GM23338 (cell line): ENCODE measurements around the gene FRYL. TPM values are rescaled to one million over a fixed set of nuclear protein-coding genes. Genes with fewer than 3 reads are reported as not detected.

ENCODE experiments used
- ATAC-seq: fragments of 200-7000 bp; cut with Tn5 transposase; 3 replicates; pipeline ENCODE4 v1.9.1; 2020
- DNase-seq: peaks from one replicate; pipeline ENCODE4 v3.0.0-alpha.2; 2015; ENCODE audit warnings: low spot score
- H2AFZ ChIP-seq: fragments of 200-600 bp; sonication (generic); 2 replicates; pipeline ENCODE4 v1.8.0; 2016; ENCODE audit warnings: antibody characterized with exemption, mild to moderate bottlenecking, moderate library complexity
- H3F3A ChIP-seq: fragments of 200-600 bp; sonication (generic); replicated peaks from 2 replicates; pipeline ENCODE4 v1.8.0; 2017; ENCODE audit warnings: antibody characterized with exemption, mixed run types, low read depth
- H3K27ac ChIP-seq: fragments of 200-600 bp; sonication (generic); 2 replicates; pipeline ENCODE4 v1.6.1; 2016; ENCODE audit warnings: low read depth
- H3K27me3 ChIP-seq: fragments of 200-600 bp; sonication (generic); 2 replicates; pipeline ENCODE4 v1.8.0; 2016; ENCODE audit warnings: mild to moderate bottlenecking, mixed run types, moderate library complexity; ENCODE audit not compliant: insufficient read depth
- H3K36me3 ChIP-seq: fragments of 200-600 bp; sonication (generic); 2 replicates; pipeline ENCODE4 v1.8.0; 2016; ENCODE audit warnings: mild to moderate bottlenecking; ENCODE audit not compliant: insufficient read depth
- H3K4me1 ChIP-seq: fragments of 200-600 bp; sonication (generic); 2 replicates; pipeline ENCODE4 v1.8.0; 2016; ENCODE audit warnings: mild to moderate bottlenecking, moderate library complexity; ENCODE audit not compliant: insufficient read depth
- H3K4me2 ChIP-seq: fragments of 200-600 bp; sonication (generic); 2 replicates; pipeline ENCODE4 v1.7.1; 2017; ENCODE audit warnings: mixed run types
- H3K4me3 ChIP-seq: fragments of 200-600 bp; sonication (generic); 2 replicates; pipeline ENCODE4 v1.6.1; 2016; ENCODE audit warnings: mixed run types
- H3K79me2 ChIP-seq: fragments of 200-600 bp; sonication (generic); replicated peaks from 2 replicates; pipeline ENCODE4 v1.8.0; 2017; ENCODE audit warnings: mild to moderate bottlenecking; ENCODE audit not compliant: insufficient read depth
- H3K9me2 ChIP-seq: fragments of 200-600 bp; sonication (generic); 2 replicates; pipeline ENCODE4 v1.8.0; 2017; ENCODE audit not compliant: insufficient read depth
- H4K20me1 ChIP-seq: fragments of 200-600 bp; sonication (generic); replicated peaks from 2 replicates; pipeline ENCODE4 v1.8.0; 2017; ENCODE audit warnings: mild to moderate bottlenecking; ENCODE audit not compliant: insufficient read depth
- H3K27ac Mint-ChIP-seq: 2 replicates; pipeline ENCODE4 v1.8.0; 2020; ENCODE audit warnings: inconsistent platforms, mild to moderate bottlenecking, moderate library complexity, mixed read lengths
- H3K27me3 Mint-ChIP-seq: 3 replicates; pipeline ENCODE4 v1.8.0; 2022; ENCODE audit warnings: low read depth, mild to moderate bottlenecking, moderate library complexity, mixed read lengths, inconsistent platforms; ENCODE audit not compliant: insufficient read depth, poor library complexity
- H3K36me3 Mint-ChIP-seq: 3 replicates; pipeline ENCODE4 v1.8.0; 2021; ENCODE audit warnings: low read depth, mild to moderate bottlenecking, inconsistent platforms, moderate library complexity, mixed read lengths
- H3K4me1 Mint-ChIP-seq: 3 replicates; pipeline ENCODE4 v1.8.0; 2020; ENCODE audit warnings: mild to moderate bottlenecking, inconsistent platforms, mixed read lengths
- H3K4me3 Mint-ChIP-seq: 3 replicates; pipeline ENCODE4 v1.8.0; 2021; ENCODE audit warnings: moderate library complexity, mild to moderate bottlenecking, inconsistent platforms, mixed read lengths
- H3K9me3 Mint-ChIP-seq: 3 replicates; pipeline ENCODE4 v1.8.0; 2020; ENCODE audit warnings: moderate library complexity, mild to moderate bottlenecking, inconsistent platforms, mixed read lengths
- CREB1 ChIP-seq: fragments of 250-450 bp; sonication (Bioruptor Pico); IDR thresholded peaks from 2 replicates; pipeline ENCODE4 v1.5.0; 2020; ENCODE audit warnings: low read depth, mild to moderate bottlenecking, moderate library complexity
- EZH2 ChIP-seq: fragments of 200-600 bp; sonication (generic); IDR thresholded peaks from one replicate; pipeline ENCODE4 v1.8.0; 2017; ENCODE audit warnings: antibody characterized with exemption, mild to moderate bottlenecking, low read depth; ENCODE audit not compliant: unreplicated experiment
- EZH2phosphoT487 ChIP-seq: fragments of 200-600 bp; sonication (generic); IDR thresholded peaks from one replicate; pipeline ENCODE4 v1.8.1; 2018; ENCODE audit warnings: antibody characterized with exemption; ENCODE audit not compliant: unreplicated experiment
- JUNB ChIP-seq: IDR thresholded peaks from one replicate; pipeline ENCODE4 v1.6.1; 2016; ENCODE audit warnings: antibody characterized with exemption; ENCODE audit not compliant: unreplicated experiment
- NANOG ChIP-seq: IDR thresholded peaks from 2 replicates; pipeline ENCODE4 v1.6.1; 2016; ENCODE audit warnings: antibody characterized with exemption, borderline replicate concordance
- POLR2AphosphoS5 ChIP-seq: IDR thresholded peaks from 2 replicates; pipeline ENCODE4 v1.6.1; 2016; ENCODE audit warnings: antibody characterized with exemption, low read depth
- STAT1 ChIP-seq: IDR thresholded peaks from one replicate; pipeline ENCODE4 v1.6.1; 2016; ENCODE audit warnings: antibody characterized with exemption; ENCODE audit not compliant: unreplicated experiment
- ZNF114 ChIP-seq: fragments of 250-450 bp; sonication (Bioruptor Pico); IDR thresholded peaks from 2 replicates; pipeline ENCODE4 v1.5.0; 2020; ENCODE audit warnings: mild to moderate bottlenecking, moderate library complexity
- ZNF331 ChIP-seq: fragments of 250-450 bp; sonication (Bioruptor Pico); IDR thresholded peaks from 2 replicates; pipeline ENCODE4 v1.5.0; 2020; ENCODE audit warnings: low read depth, mild to moderate bottlenecking, moderate library complexity
- polyA plus RNA-seq: library from polyadenylated mRNA; unstranded; fragments of >200 nt; fragmentation: Nextera tagmentation; extraction: Ambion mirVana; gene quantifications from 2 replicates; pipeline ENCODE4 v1.2.1, GENCODE V29; 2016
- total RNA-seq: library from RNA; depleted of rRNA; stranded (reverse); fragments of >200 nt; shearing (Covaris generic); gene quantifications from 2 replicates; pipeline ENCODE4 v1.2.3, GENCODE V29; 2014
- TF ChIP-seq, protein P1 (sequence below): IDR thresholded peaks from 2 replicates; pipeline ENCODE4 v1.6.1; 2016; ENCODE audit warnings: antibody characterized with exemption
- TF ChIP-seq, protein P2 (sequence below): fragments of 250-450 bp; sonication (Bioruptor Pico); IDR thresholded peaks from 2 replicates; pipeline ENCODE4 v1.5.0; 2020; ENCODE audit warnings: mild to moderate bottlenecking, moderate library complexity
- TF ChIP-seq, protein P3 (sequence below), 2 experiments: fragments of 200-600 bp in 1 of 2; sonication (generic) in 1 of 2; conservative IDR thresholded peaks; 2 replicates each; pipeline versions ENCODE4 v1.5.1 to v1.6.1; 2016 to 2017; ENCODE audit warnings: antibody characterized with exemption in 2 of 2, low read depth in 2 of 2, mild to moderate bottlenecking in 2 of 2, moderate library complexity in 1 of 2
- TF ChIP-seq, protein P4 (sequence below): IDR thresholded peaks from one replicate; pipeline ENCODE4 v1.6.1; 2018; ENCODE audit warnings: antibody characterized with exemption; ENCODE audit not compliant: unreplicated experiment

The FRYL gene
- total and polyA plus RNA-seq, 2 experiments from 2014 or later: 30.7 to 53.3 TPM

DNA sequence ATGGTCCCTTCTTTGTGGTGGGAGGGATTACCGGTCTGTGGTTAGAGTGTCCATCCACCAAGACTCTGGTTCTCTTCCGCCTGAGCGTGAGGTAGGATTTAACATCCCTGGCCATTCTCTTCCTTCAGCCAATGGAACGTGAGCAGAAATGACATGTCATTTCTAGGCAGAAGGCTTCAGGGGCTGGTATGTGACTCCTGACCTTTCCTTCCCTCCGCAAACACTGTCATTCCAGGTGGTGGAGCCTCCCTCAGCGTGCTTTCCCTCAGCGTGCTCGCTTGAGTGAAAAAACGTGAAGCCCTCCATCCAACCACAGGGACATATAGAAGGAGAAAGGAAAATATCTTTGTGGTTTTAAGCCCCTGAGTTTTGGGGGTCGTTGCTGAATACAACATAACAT is 330.9 kb downstream of the FRYL start:
- H2AFZ ChIP-seq: peak overlapping the region; percentile 90
- no peak for DNase-seq
- no peaks in the 10 kb centered on the region for H3K4me1 ChIP-seq
- no peak overlapping the region for H3K4me3 Mint-ChIP-seq
- H3K27me3 ChIP-seq: no peaks in the 10 kb centered on the region
- H3K27me3 Mint-ChIP-seq: no peaks in the 10 kb centered on the region
- H3F3A ChIP-seq: peaks cover 3% of the 10 kb centered on the region; the same call in 1 of the 2 replicates
- H3K36me3 Mint-ChIP-seq: no peaks in the 10 kb centered on the region
- 0 out of 2 replicates have a peak, but pooled peaks cover 2% of the 10 kb centered on the region for H3K9me2 ChIP-seq
- no peak overlapping the region for H3K4me2 ChIP-seq
- H4K20me1 ChIP-seq: no peaks in the 10 kb centered on the region
- no peaks in the 10 kb centered on the region for H3K4me1 Mint-ChIP-seq
- TF ChIP-seq JUNB: no peak
- TF ChIP-seq, protein P1, sequence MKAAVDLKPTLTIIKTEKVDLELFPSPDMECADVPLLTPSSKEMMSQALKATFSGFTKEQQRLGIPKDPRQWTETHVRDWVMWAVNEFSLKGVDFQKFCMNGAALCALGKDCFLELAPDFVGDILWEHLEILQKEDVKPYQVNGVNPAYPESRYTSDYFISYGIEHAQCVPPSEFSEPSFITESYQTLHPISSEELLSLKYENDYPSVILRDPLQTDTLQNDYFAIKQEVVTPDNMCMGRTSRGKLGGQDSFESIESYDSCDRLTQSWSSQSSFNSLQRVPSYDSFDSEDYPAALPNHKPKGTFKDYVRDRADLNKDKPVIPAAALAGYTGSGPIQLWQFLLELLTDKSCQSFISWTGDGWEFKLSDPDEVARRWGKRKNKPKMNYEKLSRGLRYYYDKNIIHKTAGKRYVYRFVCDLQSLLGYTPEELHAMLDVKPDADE: no peak
- TF ChIP-seq, protein P2, sequence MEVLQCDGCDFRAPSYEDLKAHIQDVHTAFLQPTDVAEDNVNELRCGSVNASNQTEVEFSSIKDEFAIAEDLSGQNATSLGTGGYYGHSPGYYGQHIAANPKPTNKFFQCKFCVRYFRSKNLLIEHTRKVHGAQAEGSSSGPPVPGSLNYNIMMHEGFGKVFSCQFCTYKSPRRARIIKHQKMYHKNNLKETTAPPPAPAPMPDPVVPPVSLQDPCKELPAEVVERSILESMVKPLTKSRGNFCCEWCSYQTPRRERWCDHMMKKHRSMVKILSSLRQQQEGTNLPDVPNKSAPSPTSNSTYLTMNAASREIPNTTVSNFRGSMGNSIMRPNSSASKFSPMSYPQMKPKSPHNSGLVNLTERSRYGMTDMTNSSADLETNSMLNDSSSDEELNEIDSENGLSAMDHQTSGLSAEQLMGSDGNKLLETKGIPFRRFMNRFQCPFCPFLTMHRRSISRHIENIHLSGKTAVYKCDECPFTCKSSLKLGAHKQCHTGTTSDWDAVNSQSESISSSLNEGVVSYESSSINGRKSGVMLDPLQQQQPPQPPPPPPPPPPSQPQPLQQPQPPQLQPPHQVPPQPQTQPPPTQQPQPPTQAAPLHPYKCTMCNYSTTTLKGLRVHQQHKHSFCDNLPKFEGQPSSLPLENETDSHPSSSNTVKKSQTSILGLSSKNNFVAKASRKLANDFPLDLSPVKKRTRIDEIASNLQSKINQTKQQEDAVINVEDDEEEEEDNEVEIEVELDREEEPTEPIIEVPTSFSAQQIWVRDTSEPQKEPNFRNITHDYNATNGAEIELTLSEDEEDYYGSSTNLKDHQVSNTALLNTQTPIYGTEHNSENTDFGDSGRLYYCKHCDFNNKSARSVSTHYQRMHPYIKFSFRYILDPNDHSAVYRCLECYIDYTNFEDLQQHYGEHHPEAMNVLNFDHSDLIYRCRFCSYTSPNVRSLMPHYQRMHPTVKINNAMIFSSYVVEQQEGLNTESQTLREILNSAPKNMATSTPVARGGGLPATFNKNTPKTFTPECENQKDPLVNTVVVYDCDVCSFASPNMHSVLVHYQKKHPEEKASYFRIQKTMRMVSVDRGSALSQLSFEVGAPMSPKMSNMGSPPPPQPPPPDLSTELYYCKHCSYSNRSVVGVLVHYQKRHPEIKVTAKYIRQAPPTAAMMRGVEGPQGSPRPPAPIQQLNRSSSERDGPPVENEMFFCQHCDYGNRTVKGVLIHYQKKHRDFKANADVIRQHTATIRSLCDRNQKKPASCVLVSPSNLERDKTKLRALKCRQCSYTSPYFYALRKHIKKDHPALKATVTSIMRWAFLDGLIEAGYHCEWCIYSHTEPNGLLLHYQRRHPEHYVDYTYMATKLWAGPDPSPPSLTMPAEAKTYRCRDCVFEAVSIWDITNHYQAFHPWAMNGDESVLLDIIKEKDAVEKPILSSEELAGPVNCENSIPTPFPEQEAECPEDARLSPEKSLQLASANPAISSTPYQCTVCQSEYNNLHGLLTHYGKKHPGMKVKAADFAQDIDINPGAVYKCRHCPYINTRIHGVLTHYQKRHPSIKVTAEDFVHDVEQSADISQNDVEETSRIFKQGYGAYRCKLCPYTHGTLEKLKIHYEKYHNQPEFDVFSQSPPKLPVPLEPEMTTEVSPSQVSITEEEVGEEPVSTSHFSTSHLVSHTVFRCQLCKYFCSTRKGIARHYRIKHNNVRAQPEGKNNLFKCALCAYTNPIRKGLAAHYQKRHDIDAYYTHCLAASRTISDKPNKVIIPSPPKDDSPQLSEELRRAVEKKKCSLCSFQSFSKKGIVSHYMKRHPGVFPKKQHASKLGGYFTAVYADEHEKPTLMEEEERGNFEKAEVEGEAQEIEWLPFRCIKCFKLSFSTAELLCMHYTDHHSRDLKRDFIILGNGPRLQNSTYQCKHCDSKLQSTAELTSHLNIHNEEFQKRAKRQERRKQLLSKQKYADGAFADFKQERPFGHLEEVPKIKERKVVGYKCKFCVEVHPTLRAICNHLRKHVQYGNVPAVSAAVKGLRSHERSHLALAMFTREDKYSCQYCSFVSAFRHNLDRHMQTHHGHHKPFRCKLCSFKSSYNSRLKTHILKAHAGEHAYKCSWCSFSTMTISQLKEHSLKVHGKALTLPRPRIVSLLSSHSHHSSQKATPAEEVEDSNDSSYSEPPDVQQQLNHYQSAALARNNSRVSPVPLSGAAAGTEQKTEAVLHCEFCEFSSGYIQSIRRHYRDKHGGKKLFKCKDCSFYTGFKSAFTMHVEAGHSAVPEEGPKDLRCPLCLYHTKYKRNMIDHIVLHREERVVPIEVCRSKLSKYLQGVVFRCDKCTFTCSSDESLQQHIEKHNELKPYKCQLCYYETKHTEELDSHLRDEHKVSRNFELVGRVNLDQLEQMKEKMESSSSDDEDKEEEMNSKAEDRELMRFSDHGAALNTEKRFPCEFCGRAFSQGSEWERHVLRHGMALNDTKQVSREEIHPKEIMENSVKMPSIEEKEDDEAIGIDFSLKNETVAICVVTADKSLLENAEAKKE: no peak
- TF ChIP-seq STAT1: no peak
- no peak for TF ChIP-seq CREB1 (CRISPR knock-in tag)
- TF ChIP-seq, protein P3, sequence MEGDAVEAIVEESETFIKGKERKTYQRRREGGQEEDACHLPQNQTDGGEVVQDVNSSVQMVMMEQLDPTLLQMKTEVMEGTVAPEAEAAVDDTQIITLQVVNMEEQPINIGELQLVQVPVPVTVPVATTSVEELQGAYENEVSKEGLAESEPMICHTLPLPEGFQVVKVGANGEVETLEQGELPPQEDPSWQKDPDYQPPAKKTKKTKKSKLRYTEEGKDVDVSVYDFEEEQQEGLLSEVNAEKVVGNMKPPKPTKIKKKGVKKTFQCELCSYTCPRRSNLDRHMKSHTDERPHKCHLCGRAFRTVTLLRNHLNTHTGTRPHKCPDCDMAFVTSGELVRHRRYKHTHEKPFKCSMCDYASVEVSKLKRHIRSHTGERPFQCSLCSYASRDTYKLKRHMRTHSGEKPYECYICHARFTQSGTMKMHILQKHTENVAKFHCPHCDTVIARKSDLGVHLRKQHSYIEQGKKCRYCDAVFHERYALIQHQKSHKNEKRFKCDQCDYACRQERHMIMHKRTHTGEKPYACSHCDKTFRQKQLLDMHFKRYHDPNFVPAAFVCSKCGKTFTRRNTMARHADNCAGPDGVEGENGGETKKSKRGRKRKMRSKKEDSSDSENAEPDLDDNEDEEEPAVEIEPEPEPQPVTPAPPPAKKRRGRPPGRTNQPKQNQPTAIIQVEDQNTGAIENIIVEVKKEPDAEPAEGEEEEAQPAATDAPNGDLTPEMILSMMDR (conservative IDR thresholded peaks at IDR 0.05; ENCODE audit: low read depth in 2 of 2): no peak
- TF ChIP-seq, protein P4, sequence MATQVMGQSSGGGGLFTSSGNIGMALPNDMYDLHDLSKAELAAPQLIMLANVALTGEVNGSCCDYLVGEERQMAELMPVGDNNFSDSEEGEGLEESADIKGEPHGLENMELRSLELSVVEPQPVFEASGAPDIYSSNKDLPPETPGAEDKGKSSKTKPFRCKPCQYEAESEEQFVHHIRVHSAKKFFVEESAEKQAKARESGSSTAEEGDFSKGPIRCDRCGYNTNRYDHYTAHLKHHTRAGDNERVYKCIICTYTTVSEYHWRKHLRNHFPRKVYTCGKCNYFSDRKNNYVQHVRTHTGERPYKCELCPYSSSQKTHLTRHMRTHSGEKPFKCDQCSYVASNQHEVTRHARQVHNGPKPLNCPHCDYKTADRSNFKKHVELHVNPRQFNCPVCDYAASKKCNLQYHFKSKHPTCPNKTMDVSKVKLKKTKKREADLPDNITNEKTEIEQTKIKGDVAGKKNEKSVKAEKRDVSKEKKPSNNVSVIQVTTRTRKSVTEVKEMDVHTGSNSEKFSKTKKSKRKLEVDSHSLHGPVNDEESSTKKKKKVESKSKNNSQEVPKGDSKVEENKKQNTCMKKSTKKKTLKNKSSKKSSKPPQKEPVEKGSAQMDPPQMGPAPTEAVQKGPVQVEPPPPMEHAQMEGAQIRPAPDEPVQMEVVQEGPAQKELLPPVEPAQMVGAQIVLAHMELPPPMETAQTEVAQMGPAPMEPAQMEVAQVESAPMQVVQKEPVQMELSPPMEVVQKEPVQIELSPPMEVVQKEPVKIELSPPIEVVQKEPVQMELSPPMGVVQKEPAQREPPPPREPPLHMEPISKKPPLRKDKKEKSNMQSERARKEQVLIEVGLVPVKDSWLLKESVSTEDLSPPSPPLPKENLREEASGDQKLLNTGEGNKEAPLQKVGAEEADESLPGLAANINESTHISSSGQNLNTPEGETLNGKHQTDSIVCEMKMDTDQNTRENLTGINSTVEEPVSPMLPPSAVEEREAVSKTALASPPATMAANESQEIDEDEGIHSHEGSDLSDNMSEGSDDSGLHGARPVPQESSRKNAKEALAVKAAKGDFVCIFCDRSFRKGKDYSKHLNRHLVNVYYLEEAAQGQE: no peak
- no peak for TF ChIP-seq ZNF331 (CRISPR knock-in tag)
- no peak for TF ChIP-seq EZH2phosphoT487
- no peak for TF ChIP-seq ZNF114 (CRISPR knock-in tag)
- no peak for TF ChIP-seq POLR2AphosphoS5
- no peak for TF ChIP-seq NANOG
- TF ChIP-seq EZH2: no peak
- H3K79me2 ChIP-seq: no peaks in the 10 kb centered on the region
- no peaks in the 10 kb centered on the region for H3K36me3 ChIP-seq
- no peaks in the 10 kb centered on the region for H3K9me3 Mint-ChIP-seq
- H3K4me3 ChIP-seq: no peak overlapping the region
- no peak for ATAC-seq
- H3K27ac ChIP-seq: no peak overlapping the region
- no peak overlapping the region for H3K27ac Mint-ChIP-seq
